ENCODE results near the gene HEMK1.

DNA sequence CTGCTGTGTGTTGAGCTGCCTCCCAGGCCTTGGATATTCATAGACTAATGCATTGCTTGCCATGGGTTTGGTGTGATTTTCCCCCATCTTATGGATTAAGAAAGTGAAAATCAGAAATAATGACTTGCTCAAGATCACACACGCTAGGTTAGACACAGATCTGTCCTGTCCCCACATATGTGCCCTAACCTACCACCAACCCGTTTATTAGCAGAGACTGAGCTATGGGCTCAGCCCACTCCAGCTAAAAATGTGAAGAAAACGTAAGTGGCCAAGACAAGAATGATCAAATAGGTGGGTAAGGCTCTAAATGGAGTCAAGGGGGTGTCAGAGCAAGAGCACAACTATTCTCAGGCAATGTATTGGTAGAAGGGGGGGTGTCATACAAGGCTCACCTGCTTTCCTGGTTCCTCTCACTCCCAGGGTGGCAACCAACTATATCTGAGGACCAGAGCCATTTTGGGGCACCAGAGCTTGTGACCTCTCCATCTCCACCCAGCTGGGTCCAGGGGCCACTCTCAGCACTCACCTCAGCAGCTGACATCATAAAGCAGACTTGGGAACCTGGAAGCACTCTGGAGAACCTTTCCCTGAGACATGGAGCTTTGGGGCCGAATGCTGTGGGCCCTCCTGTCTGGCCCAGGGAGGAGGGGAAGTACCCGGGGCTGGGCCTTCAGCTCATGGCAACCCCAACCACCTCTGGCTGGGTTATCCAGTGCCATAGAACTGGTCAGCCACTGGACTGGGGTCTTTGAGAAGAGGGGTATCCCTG lies 1.4 kb downstream of the HEMK1 start:
- TF ChIP-seq, protein P1, sequence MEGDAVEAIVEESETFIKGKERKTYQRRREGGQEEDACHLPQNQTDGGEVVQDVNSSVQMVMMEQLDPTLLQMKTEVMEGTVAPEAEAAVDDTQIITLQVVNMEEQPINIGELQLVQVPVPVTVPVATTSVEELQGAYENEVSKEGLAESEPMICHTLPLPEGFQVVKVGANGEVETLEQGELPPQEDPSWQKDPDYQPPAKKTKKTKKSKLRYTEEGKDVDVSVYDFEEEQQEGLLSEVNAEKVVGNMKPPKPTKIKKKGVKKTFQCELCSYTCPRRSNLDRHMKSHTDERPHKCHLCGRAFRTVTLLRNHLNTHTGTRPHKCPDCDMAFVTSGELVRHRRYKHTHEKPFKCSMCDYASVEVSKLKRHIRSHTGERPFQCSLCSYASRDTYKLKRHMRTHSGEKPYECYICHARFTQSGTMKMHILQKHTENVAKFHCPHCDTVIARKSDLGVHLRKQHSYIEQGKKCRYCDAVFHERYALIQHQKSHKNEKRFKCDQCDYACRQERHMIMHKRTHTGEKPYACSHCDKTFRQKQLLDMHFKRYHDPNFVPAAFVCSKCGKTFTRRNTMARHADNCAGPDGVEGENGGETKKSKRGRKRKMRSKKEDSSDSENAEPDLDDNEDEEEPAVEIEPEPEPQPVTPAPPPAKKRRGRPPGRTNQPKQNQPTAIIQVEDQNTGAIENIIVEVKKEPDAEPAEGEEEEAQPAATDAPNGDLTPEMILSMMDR (conservative IDR thresholded peaks at IDR 0.05; ENCODE audit: low read length) = no peak
- no peak for TF ChIP-seq EZH2phosphoT487 (IDR thresholded peaks at IDR 0.05; ENCODE audit: borderline replicate concordance)

All from Loucy (cell line).